GM10248 (cell line): ENCODE results near the gene SMNDC1.

Experiments used
- CTCF ChIA-PET: fragments of 300-600 bp; sonication (Branson Sonifier 250); formaldehyde crosslinking; extraction: SDS; loops from one replicate; lab custom pipeline; 2021; ENCODE audit warnings: antibody characterized with exemption; lab: Yijun Ruan, JAX
- POLR2A ChIA-PET: fragments of 350-650 bp; sonication (Branson Sonifier 250); formaldehyde crosslinking; extraction: SDS; loops from one replicate; lab custom pipeline; 2020; ENCODE audit warnings: antibody characterized with exemption; lab: Yijun Ruan, JAX
- DNase-seq: peaks from one replicate; pipeline ENCODE4 v3.0.0; 2012; ENCODE audit errors: extremely low spot score
- CTCF ChIP-seq: IDR thresholded peaks from 2 replicates; pipeline ENCODE4 v1.5.1; 2012; ENCODE audit warnings: mild to moderate bottlenecking, low read depth; ENCODE audit errors: extremely low read depth, missing control alignments, control extremely low read depth

Gene SMNDC1

GRCh38 chr10:110304780-110305421 lies at the start of gene SMNDC1:
Gene SMNDC1 (minus strand): TSS chr10:110304920. CDS start chr10:110303587, 1,333 bp downstream.
- POLR2A ChIA-PET = interaction anchor here (0.5 to 1.5 kb wide), 9 partner anchors 9 to 514 kb away, joined by 3 to 10 read pairs (median 3); no protein-coding TSS in a partner anchor
- TF ChIP-seq CTCF = no peak
- DNase-seq = peak; percentile 97
- CTCF ChIA-PET = interaction anchor here (1.0 to 8.1 kb wide), 24 partner anchors 9 to 368 kb away, joined by 3 to 86 read pairs (median 6); no protein-coding TSS in a partner anchor

GRCh38 chr10:110354322-110354766 lies 49.6 kb upstream of the SMNDC1 start:
- peak; percentile 66 for DNase-seq
- CTCF ChIA-PET = interaction anchor here (0.6 to 4.9 kb wide), 67 partner anchors 9 to 513 kb away, joined by 3 to 62 read pairs (median 5); partner anchors contain the start of genes DUSP5 and SMNDC1
- POLR2A ChIA-PET = interaction anchor here (0.7 to 1.9 kb wide), 5 partner anchors 54 to 157 kb away, joined by 3 to 10 read pairs (median 5); no protein-coding TSS in a partner anchor

GRCh38 chr10:110353244-110354119 lies 48.8 kb upstream of the SMNDC1 start:
- no peak for TF ChIP-seq CTCF
- DNase-seq = no peak
- ChIA-PET POLR2A (interaction anchor here (1.9 kb wide), 1 partner anchor 150 kb away, joined by 9 read pairs; no protein-coding TSS in a partner anchor), CTCF (interaction anchor here (0.6 to 4.9 kb wide), 65 partner anchors 8 to 514 kb away, joined by 3 to 62 read pairs (median 5); partner anchors contain the start of genes DUSP5 and SMNDC1)

More at GRCh38 chr10:110354322-110354766, 49.6 kb upstream of the SMNDC1 start:
- peak; percentile 78 for TF ChIP-seq CTCF

- DNase-seq = no peak
- ChIA-PET CTCF (interaction anchor here (0.6 to 4.9 kb wide), 17 partner anchors 8 to 193 kb away, joined by 3 to 62 read pairs (median 4); no protein-coding TSS in a partner anchor), POLR2A (no interaction called here)
- no peak for TF ChIP-seq CTCF
These were observed 48.2 kb upstream of the SMNDC1 start for GRCh38 chr10:110352930-110353243.

- CTCF ChIA-PET = interaction anchor here (1.0 to 1.7 kb wide), 3 partner anchors 14 to 39 kb away, joined by 3 to 7 read pairs (median 5); no protein-coding TSS in a partner anchor
- POLR2A ChIA-PET = no interaction called here
- no peak for TF ChIP-seq CTCF
- no peak for DNase-seq
These were observed 46.1 kb upstream of the SMNDC1 start for GRCh38 chr10:110350812-110351211.

- no peak for TF ChIP-seq CTCF
- ChIA-PET POLR2A (no interaction called here), CTCF (interaction anchor here (1.3 to 1.7 kb wide), 3 partner anchors 13 to 197 kb away, joined by 3 to 7 read pairs (median 5); no protein-coding TSS in a partner anchor)
- DNase-seq = no peak
These were observed 45.1 kb upstream of the SMNDC1 start for GRCh38 chr10:110349831-110350230.
